ENCODE data around the gene KLF13. TPM values are rescaled to one million over a fixed set of nuclear protein-coding genes. Genes with fewer than 3 reads are reported as not detected.
A peak's percentile ranks its signal among the peaks of the same experiment; 100 is the strongest.

The KLF13 gene
- polyA plus RNA-seq, 2 of the 4 experiments (the other 2 are of a cell fraction), result 53.5 TPM

DNA sequence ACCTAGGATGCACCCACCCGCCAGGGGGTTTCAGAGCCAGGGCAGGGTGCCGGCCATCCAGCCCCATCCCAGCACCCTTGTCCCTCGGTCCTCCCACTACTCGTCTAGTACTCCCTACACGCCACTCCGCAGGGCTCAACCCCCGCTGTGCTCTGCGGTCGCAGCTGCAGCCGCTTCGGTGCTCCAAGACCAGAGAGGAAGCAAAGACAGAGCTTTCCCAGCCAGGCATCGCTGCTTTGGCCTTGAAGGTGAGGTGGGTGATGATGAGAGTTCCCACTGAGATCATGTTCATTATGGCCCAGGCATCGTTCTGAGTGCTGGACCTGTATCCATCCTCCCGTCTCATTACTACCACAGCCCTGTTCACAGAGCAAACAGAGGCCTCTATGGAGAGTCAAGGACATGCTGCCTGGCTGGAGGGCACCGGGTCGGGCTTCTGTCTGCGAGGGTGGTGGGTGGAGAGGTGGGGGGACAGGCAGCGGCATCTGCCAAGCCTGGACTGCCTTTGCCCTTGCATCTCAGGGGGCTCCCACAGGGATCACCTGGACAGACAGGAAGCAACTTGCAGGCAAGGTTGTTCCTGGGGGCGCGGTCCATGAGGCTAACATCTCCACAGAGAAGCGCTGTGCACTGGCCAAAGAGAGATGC lies 66.9 kb downstream of the KLF13 start:
- no peak overlapping the region for H3K4me3 ChIP-seq
- DNase-seq (ENCODE audit: low read depth in 1 of 2, low spot score in 1 of 2), result no peak
- ATAC-seq, result no peak
- ChIA-PET POLR2A (no interaction called here), CTCF (interaction anchor here (1.8 kb wide), 1 partner anchor 95 kb away, joined by 8 read pairs; no protein-coding TSS in a partner anchor)
- H3K4me1 ChIP-seq, result peaks cover 26% of the 10 kb centered on the region
- TF ChIP-seq MAFK (IDR thresholded peaks at IDR 0.05; ENCODE audit: partially characterized antibody), result no peak
- TF ChIP-seq, protein P1, sequence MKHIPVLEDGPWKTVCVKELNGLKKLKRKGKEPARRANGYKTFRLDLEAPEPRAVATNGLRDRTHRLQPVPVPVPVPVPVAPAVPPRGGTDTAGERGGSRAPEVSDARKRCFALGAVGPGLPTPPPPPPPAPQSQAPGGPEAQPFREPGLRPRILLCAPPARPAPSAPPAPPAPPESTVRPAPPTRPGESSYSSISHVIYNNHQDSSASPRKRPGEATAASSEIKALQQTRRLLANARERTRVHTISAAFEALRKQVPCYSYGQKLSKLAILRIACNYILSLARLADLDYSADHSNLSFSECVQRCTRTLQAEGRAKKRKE (CRISPR knock-in tag; IDR thresholded peaks at IDR 0.05; ENCODE audit: low read depth), result no peak
- TF ChIP-seq POLR2AphosphoS2 (conservative IDR thresholded peaks at IDR 0.05; ENCODE audit: low read length), result no peak
- TF ChIP-seq NPAS2 (CRISPR knock-in tag; IDR thresholded peaks at IDR 0.05; ENCODE audit: borderline replicate concordance), result no peak
- TF ChIP-seq EHMT2 (IDR thresholded peaks at IDR 0.05; ENCODE audit: low read depth), result no peak
- TF ChIP-seq GATA3 (IDR thresholded peaks at IDR 0.05; ENCODE audit: borderline replicate concordance), result no peak
- no peak overlapping the region for H3K4me2 ChIP-seq
- peaks cover 7% of the 10 kb centered on the region; the same call in 1 of the 3 replicates for H3K9me3 ChIP-seq
- no peak overlapping the region for H3K27ac ChIP-seq
- no peak for FAIRE-seq
- 87% methylated on average over 21 of the region's 21 CpGs for WGBS (ENCODE audit: missing lambda C conversion rate)

DNA sequence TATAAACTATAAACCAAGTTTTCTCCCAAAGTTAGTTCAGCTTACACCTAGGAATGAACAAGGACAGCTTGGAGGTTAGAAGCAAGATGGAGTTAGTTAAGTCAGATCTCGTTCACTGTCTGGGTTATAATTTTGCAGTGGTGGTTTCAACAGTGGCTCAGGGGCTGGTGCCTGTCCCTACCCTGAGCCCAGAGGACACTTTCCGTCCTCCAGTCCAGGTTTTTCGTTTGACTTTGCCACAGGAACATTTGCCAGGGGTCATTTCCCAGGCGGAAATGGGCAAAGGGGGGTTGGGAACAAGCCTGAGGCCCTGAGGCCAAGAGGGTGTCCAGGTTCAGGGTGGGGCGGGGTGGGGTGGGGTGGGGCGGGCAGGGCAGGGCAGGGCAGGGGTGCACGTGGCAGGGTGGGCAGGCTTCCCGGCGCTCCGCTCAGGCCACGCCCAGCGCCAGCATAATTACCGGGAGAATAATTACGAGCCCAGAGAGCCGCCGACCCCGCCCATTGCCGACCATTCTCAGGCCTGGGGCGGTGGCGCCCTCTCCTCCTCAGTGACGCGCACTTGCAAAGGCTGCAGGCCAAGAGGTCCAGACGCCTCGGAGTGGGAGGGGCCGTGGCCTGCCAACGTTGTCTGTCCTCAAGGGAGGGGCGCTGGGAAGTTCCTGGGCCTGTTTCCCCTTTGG lies 70.4 kb downstream of the KLF13 start:
- POLR2A ChIA-PET, result no interaction called here
- no peaks in the 10 kb centered on the region for H3K9me3 ChIP-seq
- CTCF ChIA-PET, result interaction anchor here (0.8 to 2.2 kb wide), 10 partner anchors 14 to 197 kb away, joined by 3 to 16 read pairs (median 4); no protein-coding TSS in a partner anchor
- peaks cover 41% of the 10 kb centered on the region for H3K4me1 ChIP-seq
- WGBS (ENCODE audit: missing lambda C conversion rate), result 4% methylated on average over 19 of the region's 27 CpGs
- H3K27ac ChIP-seq, result peak overlapping the region; percentile 75 to 90
- peak overlapping the region; percentile 73 for H3K4me2 ChIP-seq
- DNase-seq (ENCODE audit: low read depth in 1 of 2, low spot score in 1 of 2) (peak; percentile 76 to 92), FAIRE-seq (no peak), ATAC-seq (peak; percentile 77 to 89)
- H3K4me3 ChIP-seq, result peak overlapping the region; percentile 29; the same call in 2 of the 3 replicates
- TF ChIP-seq, protein P2, sequence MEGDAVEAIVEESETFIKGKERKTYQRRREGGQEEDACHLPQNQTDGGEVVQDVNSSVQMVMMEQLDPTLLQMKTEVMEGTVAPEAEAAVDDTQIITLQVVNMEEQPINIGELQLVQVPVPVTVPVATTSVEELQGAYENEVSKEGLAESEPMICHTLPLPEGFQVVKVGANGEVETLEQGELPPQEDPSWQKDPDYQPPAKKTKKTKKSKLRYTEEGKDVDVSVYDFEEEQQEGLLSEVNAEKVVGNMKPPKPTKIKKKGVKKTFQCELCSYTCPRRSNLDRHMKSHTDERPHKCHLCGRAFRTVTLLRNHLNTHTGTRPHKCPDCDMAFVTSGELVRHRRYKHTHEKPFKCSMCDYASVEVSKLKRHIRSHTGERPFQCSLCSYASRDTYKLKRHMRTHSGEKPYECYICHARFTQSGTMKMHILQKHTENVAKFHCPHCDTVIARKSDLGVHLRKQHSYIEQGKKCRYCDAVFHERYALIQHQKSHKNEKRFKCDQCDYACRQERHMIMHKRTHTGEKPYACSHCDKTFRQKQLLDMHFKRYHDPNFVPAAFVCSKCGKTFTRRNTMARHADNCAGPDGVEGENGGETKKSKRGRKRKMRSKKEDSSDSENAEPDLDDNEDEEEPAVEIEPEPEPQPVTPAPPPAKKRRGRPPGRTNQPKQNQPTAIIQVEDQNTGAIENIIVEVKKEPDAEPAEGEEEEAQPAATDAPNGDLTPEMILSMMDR (IDR thresholded peaks at IDR 0.05), result peak; percentile 15; the same call in 1 of the 3 replicates
- TF ChIP-seq PHF8 (IDR thresholded peaks at IDR 0.05; ENCODE audit: borderline replicate concordance, low read depth) (no peak), BHLHE40 (IDR thresholded peaks at IDR 0.05; ENCODE audit: low read depth, low read length) (no peak), MAZ (IDR thresholded peaks at IDR 0.05; ENCODE audit: borderline replicate concordance, low read depth, low read length) (0 out of 2 replicates have a peak, but pooled peaks have one; percentile 55), RARB (CRISPR knock-in tag; IDR thresholded peaks at IDR 0.05) (0 out of 2 replicates have a peak, but pooled peaks have one; percentile 71), HEYL (CRISPR knock-in tag; IDR thresholded peaks at IDR 0.05) (peak; percentile 99), FOSB (CRISPR knock-in tag; IDR thresholded peaks at IDR 0.05) (peak; percentile 83; the same call in 1 of the 2 replicates), CBX2 (IDR thresholded peaks at IDR 0.05; ENCODE audit: borderline replicate concordance, low read depth) (no peak), NR3C1 (IDR thresholded peaks at IDR 0.05) (no peak), EHF (CRISPR knock-in tag; IDR thresholded peaks at IDR 0.05) (peak; percentile 99), POLR2AphosphoS2 (conservative IDR thresholded peaks at IDR 0.05; ENCODE audit: low read length) (no peak), CHD2 (IDR thresholded peaks at IDR 0.05; ENCODE audit: low read length, partially characterized antibody) (no peak), NFE2L2 (conservative IDR thresholded peaks at IDR 0.05; ENCODE audit: low read length) (no peak), EHMT2 (IDR thresholded peaks at IDR 0.05; ENCODE audit: low read depth) (no peak), ZFP36 (IDR thresholded peaks at IDR 0.05; ENCODE audit: borderline replicate concordance, partially characterized antibody) (no peak), CEBPB (IDR thresholded peaks at IDR 0.05) (no peak)
- TF ChIP-seq, protein P3, sequence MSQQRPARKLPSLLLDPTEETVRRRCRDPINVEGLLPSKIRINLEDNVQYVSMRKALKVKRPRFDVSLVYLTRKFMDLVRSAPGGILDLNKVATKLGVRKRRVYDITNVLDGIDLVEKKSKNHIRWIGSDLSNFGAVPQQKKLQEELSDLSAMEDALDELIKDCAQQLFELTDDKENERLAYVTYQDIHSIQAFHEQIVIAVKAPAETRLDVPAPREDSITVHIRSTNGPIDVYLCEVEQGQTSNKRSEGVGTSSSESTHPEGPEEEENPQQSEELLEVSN (IDR thresholded peaks at IDR 0.05; ENCODE audit: borderline replicate concordance, low read depth), result no peak
- TF ChIP-seq, protein P4, sequence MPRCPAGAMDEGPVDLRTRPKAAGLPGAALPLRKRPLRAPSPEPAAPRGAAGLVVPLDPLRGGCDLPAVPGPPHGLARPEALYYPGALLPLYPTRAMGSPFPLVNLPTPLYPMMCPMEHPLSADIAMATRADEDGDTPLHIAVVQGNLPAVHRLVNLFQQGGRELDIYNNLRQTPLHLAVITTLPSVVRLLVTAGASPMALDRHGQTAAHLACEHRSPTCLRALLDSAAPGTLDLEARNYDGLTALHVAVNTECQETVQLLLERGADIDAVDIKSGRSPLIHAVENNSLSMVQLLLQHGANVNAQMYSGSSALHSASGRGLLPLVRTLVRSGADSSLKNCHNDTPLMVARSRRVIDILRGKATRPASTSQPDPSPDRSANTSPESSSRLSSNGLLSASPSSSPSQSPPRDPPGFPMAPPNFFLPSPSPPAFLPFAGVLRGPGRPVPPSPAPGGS (IDR thresholded peaks at IDR 0.05), result no peak
- TF ChIP-seq, protein P5, sequence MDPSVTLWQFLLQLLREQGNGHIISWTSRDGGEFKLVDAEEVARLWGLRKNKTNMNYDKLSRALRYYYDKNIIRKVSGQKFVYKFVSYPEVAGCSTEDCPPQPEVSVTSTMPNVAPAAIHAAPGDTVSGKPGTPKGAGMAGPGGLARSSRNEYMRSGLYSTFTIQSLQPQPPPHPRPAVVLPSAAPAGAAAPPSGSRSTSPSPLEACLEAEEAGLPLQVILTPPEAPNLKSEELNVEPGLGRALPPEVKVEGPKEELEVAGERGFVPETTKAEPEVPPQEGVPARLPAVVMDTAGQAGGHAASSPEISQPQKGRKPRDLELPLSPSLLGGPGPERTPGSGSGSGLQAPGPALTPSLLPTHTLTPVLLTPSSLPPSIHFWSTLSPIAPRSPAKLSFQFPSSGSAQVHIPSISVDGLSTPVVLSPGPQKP (IDR thresholded peaks at IDR 0.05; ENCODE audit: low read depth, low read length), result no peak
- TF ChIP-seq, protein P6, sequence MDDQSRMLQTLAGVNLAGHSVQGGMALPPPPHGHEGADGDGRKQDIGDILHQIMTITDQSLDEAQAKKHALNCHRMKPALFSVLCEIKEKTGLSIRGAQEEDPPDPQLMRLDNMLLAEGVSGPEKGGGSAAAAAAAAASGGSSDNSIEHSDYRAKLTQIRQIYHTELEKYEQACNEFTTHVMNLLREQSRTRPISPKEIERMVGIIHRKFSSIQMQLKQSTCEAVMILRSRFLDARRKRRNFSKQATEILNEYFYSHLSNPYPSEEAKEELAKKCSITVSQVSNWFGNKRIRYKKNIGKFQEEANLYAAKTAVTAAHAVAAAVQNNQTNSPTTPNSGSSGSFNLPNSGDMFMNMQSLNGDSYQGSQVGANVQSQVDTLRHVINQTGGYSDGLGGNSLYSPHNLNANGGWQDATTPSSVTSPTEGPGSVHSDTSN (IDR thresholded peaks at IDR 0.05), result no peak
- TF ChIP-seq, protein P7, sequence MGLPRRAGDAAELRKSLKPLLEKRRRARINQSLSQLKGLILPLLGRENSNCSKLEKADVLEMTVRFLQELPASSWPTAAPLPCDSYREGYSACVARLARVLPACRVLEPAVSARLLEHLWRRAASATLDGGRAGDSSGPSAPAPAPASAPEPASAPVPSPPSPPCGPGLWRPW (IDR thresholded peaks at IDR 0.05), result no peak

Measured in A549 (cell line).